Transverse colon (tissue), 4 donors: ENCODE measurements around the gene TOGARAM2.

Source experiments
- EP300 ChIP-seq: sonication (generic); formaldehyde crosslinking; IDR thresholded peaks from one replicate; pipeline ENCODE4 v1.6.1; 2017; ENCODE audit warnings: antibody characterized with exemption, low read depth
- POLR2A ChIP-seq: fragments of 450-650 bp; IDR thresholded peaks from one replicate; pipeline ENCODE4 v1.6.1; 2016; ENCODE audit warnings: antibody characterized with exemption, mild to moderate bottlenecking, moderate library complexity
- POLR2AphosphoS5 ChIP-seq, 3 donors: sonication (generic); formaldehyde crosslinking; IDR thresholded peaks; one replicate each; pipeline ENCODE4 v1.6.1; 2016; ENCODE audit warnings: antibody characterized with exemption in 3 of 3
- TF ChIP-seq, protein P1 (sequence below), 5 experiments: fragments of 200-600 bp in 3 of 5; fragments of 450-650 bp in 2 of 5; sonication (generic) in 3 of 5; IDR thresholded peaks; 1 replicate in 2 of 5; 2 replicates in 3 of 5; pipeline ENCODE4 v1.5.1; 2016 to 2017; ENCODE audit warnings: antibody characterized with exemption in 5 of 5, inconsistent platforms in 3 of 5, mild to moderate bottlenecking in 2 of 5, moderate library complexity in 1 of 5

DNA sequence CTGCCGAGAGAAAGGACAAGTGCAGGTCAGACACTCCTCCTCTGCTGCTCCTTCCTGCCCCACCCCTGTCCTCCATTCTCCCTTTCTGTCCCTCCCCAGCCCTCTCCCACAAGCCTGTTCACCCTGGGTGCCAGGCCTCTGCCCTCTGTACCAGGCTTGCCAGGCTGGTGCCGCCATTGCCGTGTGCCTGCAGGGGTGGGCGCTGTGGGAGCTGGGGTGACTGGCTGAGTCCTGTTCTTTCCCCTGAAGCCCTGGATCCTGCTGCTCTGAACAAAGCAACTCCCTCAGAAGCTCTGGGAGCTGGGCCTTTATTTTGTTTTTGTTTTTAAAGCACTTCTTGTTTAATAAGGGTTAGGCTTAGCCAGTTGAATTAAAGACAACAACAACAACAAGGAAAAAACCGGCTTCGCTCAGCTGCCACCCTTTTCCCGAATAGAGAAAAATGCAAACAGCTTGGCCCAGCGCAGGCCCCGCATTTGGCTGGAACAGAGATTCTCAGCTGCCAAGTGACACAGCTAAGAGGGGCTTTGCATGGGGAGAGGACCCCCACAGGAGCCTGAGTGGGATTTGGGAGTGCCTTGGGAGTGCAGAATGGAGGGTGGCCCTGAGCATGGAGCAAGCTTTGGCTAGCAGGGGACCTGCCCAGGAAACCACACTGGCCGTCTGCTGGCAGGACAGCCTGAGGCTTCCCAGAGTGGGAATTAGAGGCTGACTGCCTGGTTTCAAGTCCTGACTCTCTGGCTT is 84.1 kb downstream of the TOGARAM2 start:
- TF ChIP-seq POLR2AphosphoS5 (IDR thresholded peaks at IDR 0.05) (no peak), POLR2A (no peak), EP300 (no peak)
- TF ChIP-seq, protein P1, sequence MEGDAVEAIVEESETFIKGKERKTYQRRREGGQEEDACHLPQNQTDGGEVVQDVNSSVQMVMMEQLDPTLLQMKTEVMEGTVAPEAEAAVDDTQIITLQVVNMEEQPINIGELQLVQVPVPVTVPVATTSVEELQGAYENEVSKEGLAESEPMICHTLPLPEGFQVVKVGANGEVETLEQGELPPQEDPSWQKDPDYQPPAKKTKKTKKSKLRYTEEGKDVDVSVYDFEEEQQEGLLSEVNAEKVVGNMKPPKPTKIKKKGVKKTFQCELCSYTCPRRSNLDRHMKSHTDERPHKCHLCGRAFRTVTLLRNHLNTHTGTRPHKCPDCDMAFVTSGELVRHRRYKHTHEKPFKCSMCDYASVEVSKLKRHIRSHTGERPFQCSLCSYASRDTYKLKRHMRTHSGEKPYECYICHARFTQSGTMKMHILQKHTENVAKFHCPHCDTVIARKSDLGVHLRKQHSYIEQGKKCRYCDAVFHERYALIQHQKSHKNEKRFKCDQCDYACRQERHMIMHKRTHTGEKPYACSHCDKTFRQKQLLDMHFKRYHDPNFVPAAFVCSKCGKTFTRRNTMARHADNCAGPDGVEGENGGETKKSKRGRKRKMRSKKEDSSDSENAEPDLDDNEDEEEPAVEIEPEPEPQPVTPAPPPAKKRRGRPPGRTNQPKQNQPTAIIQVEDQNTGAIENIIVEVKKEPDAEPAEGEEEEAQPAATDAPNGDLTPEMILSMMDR (IDR thresholded peaks at IDR 0.05) = no peak
